ENCODE results near the gene RBFOX1.

RBFOX1 gene

DNA sequence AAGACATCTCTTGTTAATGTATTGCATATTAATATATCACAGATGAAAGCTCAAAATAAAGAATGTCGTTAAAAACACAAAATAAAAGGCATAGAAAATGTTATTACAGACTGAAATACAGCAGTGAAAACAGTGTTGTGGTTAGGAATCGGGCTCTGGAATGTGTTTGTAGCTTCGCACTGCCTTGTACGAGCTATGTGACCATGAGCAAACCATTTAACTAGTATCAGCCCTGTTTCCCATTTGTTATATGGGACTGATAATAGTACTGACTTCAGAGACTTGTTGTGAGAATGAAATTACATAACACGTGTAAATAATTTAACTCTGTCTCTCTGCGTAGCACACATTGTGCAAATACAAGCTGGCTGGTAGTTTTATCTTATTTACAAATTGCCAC, 648 bp upstream of the RBFOX1 start:
- no peak for DNase-seq (ENCODE audit: low read depth)
- TF ChIP-seq, protein P1, sequence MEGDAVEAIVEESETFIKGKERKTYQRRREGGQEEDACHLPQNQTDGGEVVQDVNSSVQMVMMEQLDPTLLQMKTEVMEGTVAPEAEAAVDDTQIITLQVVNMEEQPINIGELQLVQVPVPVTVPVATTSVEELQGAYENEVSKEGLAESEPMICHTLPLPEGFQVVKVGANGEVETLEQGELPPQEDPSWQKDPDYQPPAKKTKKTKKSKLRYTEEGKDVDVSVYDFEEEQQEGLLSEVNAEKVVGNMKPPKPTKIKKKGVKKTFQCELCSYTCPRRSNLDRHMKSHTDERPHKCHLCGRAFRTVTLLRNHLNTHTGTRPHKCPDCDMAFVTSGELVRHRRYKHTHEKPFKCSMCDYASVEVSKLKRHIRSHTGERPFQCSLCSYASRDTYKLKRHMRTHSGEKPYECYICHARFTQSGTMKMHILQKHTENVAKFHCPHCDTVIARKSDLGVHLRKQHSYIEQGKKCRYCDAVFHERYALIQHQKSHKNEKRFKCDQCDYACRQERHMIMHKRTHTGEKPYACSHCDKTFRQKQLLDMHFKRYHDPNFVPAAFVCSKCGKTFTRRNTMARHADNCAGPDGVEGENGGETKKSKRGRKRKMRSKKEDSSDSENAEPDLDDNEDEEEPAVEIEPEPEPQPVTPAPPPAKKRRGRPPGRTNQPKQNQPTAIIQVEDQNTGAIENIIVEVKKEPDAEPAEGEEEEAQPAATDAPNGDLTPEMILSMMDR (IDR thresholded peaks at IDR 0.05; ENCODE audit: control insufficient read depth, extremely low read depth, insufficient read depth): no peak
- H3K4me3 ChIP-seq (ENCODE audit: low read depth, low read length): no peak overlapping the region

DNA sequence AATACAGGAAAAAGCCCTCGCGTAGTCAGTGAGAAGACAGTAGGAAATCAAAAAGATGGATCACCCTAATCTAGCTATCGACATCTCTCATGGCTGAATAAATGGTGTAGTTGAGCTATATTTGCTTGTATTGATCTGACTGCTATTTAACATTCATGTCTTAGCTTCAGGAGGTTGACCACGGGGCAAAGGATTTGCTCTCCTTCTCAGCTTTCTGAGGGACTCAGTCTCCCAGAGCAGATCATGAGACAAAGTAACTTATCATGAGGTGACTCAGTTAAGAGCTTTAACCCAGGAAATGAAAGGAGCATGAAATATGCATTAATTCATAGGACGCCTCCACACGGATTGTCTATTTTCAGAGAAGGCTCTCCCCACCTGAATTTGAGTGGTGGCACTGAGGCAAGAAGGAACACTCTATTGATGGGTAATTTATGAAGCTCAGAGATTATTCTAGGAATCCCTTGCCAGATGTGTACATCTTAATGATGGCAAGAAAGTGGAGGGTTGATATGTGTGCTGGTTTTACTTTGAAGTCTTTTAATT, 608 bp downstream of the RBFOX1 start:
- TF ChIP-seq, protein P1 (IDR thresholded peaks at IDR 0.05; ENCODE audit: control insufficient read depth, extremely low read depth, insufficient read depth): no peak
- H3K4me3 ChIP-seq (ENCODE audit: low read depth, low read length): no peak overlapping the region
- DNase-seq (ENCODE audit: low read depth): no peak

DNA sequence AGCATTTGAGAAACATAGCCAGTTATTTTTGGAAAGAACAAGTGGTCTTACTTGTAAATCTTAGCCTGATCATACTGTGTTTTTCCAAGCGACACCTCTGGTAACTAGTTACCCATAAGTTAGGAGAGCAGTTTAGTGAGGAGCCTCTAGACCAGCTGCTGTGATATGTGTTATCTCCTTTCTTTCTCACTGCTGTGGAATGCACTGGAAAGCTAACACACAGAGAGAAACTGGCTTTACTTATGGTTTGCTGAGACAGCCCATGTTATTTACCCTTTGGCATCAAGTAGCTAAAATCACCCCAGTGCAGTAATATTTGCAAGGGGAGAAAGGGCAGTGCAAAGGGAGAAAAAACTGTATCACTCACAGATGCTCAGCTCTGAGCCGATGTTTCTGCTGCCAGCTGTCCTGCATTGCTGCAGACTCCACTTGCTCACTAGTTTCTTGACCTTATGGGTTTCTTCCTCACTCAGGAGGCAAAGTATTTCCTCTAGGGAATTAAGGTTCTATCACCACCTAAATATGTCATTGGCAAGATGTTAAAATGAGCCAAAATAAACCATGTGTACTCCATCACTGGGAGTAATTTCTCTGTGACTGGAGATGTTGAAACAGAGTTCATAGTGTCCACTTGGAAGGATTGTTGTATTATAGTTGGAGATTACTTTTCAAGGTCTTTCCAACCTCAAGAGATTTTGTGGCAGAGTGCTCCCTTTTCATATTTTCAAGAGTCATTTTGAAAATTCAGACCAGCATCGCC, 2.3 kb downstream of the RBFOX1 start:
- H3K4me3 ChIP-seq (ENCODE audit: low read depth, low read length): no peak overlapping the region
- DNase-seq (ENCODE audit: low read depth): no peak
- TF ChIP-seq, protein P1 (IDR thresholded peaks at IDR 0.05; ENCODE audit: control insufficient read depth, extremely low read depth, insufficient read depth): no peak

DNA sequence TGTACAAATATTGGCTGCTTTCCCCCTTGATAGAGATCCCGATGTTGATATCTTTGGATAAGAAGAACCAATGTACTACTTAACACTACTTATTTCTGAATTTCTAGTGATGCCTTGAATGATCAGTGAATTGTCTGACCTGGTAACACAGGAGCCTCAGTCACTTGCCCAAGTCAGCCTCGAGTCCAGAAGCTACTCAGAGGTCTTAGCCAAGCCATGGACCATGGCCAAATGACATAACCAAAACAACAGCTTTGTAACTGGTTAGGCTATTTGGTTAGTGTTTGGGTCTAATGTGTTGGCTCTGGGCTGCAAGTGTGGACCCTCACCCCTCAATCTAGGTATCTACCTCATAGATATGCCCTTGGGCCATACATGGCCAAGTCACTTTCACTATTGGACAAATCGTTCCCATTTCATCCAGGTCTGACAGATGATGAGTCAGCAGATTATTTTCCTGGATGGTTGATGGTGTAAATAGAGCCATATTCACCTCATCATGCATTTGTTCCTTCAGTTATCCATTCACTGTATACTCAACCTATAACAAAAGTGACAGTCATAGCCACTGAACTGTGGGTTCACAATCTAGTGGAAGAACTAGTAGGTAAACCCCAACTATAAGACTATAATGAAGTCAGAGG, 3.5 kb downstream of the RBFOX1 start:
- TF ChIP-seq, protein P1 (IDR thresholded peaks at IDR 0.05; ENCODE audit: control insufficient read depth, extremely low read depth, insufficient read depth): no peak
- no peak for DNase-seq (ENCODE audit: low read depth)
- no peak overlapping the region for H3K4me3 ChIP-seq (ENCODE audit: low read depth, low read length)

DNA sequence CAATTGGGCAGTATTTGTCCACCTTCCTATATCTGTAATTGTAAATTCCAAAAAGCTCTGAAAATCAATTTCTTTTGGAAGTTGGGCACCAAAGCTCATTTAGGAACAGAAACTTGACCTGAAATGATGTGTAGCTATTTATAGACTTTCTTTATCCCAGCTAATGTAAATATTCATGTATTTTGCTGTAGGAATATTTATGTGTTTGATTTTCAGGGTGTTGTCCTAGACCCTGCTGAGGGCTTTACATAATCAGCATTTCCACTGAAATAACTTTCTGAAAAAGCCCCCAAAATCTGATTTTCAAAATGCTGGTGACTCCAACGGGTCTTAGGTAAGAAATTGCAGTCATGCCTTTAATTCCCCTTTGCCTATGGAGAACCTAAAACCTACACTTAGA, 4.1 kb downstream of the RBFOX1 start:
- no peak overlapping the region for H3K4me3 ChIP-seq (ENCODE audit: low read depth, low read length)
- TF ChIP-seq, protein P1 (IDR thresholded peaks at IDR 0.05; ENCODE audit: control insufficient read depth, extremely low read depth, insufficient read depth): no peak
- DNase-seq (ENCODE audit: low read depth): no peak

DNA sequence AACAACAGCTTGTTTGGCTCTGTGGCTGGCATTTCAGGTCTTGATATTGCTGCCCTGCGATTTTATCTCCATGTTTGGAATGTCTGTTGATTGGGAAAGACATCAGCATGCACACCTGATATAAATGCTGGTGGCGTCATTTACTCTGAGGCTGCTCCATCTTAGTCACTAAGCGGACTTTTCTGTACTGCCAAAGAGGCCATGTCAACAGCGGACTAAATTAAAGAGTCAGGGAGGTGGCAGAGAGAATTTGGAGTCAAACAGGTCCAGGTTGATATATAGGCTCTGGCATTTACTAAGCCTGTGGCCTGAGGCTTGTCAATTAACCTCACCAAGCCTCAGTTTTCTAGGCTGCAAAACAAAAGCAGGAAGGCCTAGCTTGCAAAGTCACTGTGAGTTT, 6.2 kb downstream of the RBFOX1 start:
- DNase-seq (ENCODE audit: low read depth): no peak
- TF ChIP-seq, protein P1 (IDR thresholded peaks at IDR 0.05; ENCODE audit: control insufficient read depth, extremely low read depth, insufficient read depth): no peak
- H3K4me3 ChIP-seq (ENCODE audit: low read depth, low read length): no peak overlapping the region

Data from LNCaP clone FGC (cell line).